SK-N-SH (cell line): ENCODE data around the gene MAMDC2. TPM values are rescaled to one million over a fixed set of nuclear protein-coding genes. Genes with fewer than 3 reads are reported as not detected.
A peak's percentile ranks its signal among the peaks of the same experiment; 100 is the strongest.

ENCODE experiments used
- CTCF ChIA-PET: fragments of 300-600, 350-600 bp; formaldehyde crosslinking; extraction: SDS; loops from one replicate; lab custom pipeline; 2021; lab: Yijun Ruan, JAX
- POLR2A ChIA-PET: fragments of 350-600 bp; sonication (Branson Sonifier 250); formaldehyde crosslinking; extraction: SDS; loops from one replicate; lab custom pipeline; 2020; ENCODE audit warnings: antibody characterized with exemption, inconsistent platforms; lab: Yijun Ruan, JAX
- DNase-seq: peaks from one replicate; pipeline ENCODE4 v3.0.0; 2012
- H2AFZ ChIP-seq: fragments of 200-600 bp; sonication (generic); 2 replicates; pipeline ENCODE4 v1.8.1; 2016; ENCODE audit warnings: antibody characterized with exemption, mild to moderate bottlenecking, low read depth
- H3F3A ChIP-seq: fragments of 200-600 bp; sonication (generic); replicated peaks from 2 replicates; pipeline ENCODE3; 2016; ENCODE audit warnings: antibody characterized with exemption, mild to moderate bottlenecking; ENCODE audit not compliant: insufficient read depth
- H3K27ac ChIP-seq, 2 experiments: fragments of 200-500 bp in 1 of 2; fragments of 200-600 bp in 1 of 2; sonication (Bioruptor generic) in 1 of 2; sonication (generic), shearing (Covaris generic) in 1 of 2; 2 replicates each; pipeline versions ENCODE4 v1.5.1 to v1.6.1; 2014 to 2016; ENCODE audit warnings: low read depth in 2 of 2, inconsistent platforms in 1 of 2, low read length in 1 of 2, mild to moderate bottlenecking in 1 of 2, mixed read lengths in 1 of 2
- H3K27me3 ChIP-seq: fragments of 200-600 bp; sonication (generic), shearing (Covaris generic); 2 replicates; pipeline ENCODE4 v1.6.1; 2016; ENCODE audit warnings: mixed run types; ENCODE audit not compliant: insufficient read depth
- H3K36me3 ChIP-seq, 2 experiments: fragments of 200-500 bp in 1 of 2; fragments of 200-600 bp in 1 of 2; sonication (Bioruptor generic) in 1 of 2; sonication (generic) in 1 of 2; replicated peaks in 1 of 2; 2 replicates each; pipeline versions ENCODE3 to v1.5.1; 2014 to 2016; ENCODE audit warnings: low read length in 1 of 2, mild to moderate bottlenecking in 1 of 2; ENCODE audit not compliant: insufficient read depth in 2 of 2, control insufficient read depth in 1 of 2
- H3K4me1 ChIP-seq, 2 experiments: fragments of 200-500 bp in 1 of 2; fragments of 200-600 bp in 1 of 2; sonication (Bioruptor generic) in 1 of 2; sonication (generic), shearing (Covaris generic) in 1 of 2; 2 replicates each; pipeline versions ENCODE4 v1.5.1 to v1.6.1; 2014 to 2016; ENCODE audit warnings: low read depth in 1 of 2, low read length in 1 of 2, mixed run types in 1 of 2; ENCODE audit not compliant: insufficient read depth in 2 of 2, control insufficient read depth in 1 of 2
- H3K4me2 ChIP-seq: fragments of 200-600 bp; sonication (generic), shearing (Covaris generic); 2 replicates; pipeline ENCODE4 v1.6.1; 2017; ENCODE audit warnings: mixed run types
- H3K4me3 ChIP-seq, 2 experiments: fragments of 200-500 bp in 1 of 2; fragments of 200-600 bp in 1 of 2; sonication (Bioruptor generic) in 1 of 2; sonication (generic), shearing (Covaris generic) in 1 of 2; 2 replicates each; pipeline versions ENCODE4 v1.5.1 to v1.8.1; 2014 to 2016; ENCODE audit warnings: low read depth in 2 of 2, inconsistent platforms in 1 of 2, low read length in 1 of 2, mild to moderate bottlenecking in 1 of 2, mixed read lengths in 1 of 2, moderate library complexity in 1 of 2
- H3K79me2 ChIP-seq: fragments of 200-600 bp; sonication (generic); 2 replicates; pipeline ENCODE4 v1.8.1; 2017; ENCODE audit warnings: mild to moderate bottlenecking; ENCODE audit not compliant: insufficient read depth
- H3K9ac ChIP-seq: fragments of 200-600 bp; sonication (generic); 2 replicates; pipeline ENCODE4 v1.6.1; 2017; ENCODE audit warnings: mixed run types
- H3K9me2 ChIP-seq: fragments of 200-600 bp; sonication (generic); 2 replicates; pipeline ENCODE4 v1.6.1; 2017; ENCODE audit warnings: mixed run types
- H3K9me3 ChIP-seq: fragments of 200-600 bp; sonication (generic); 2 replicates; pipeline ENCODE4 v1.6.1; 2017; ENCODE audit warnings: mixed run types, mild to moderate bottlenecking, moderate library complexity
- H4K20me1 ChIP-seq: fragments of 200-600 bp; sonication (generic); 2 replicates; pipeline ENCODE4 v1.6.1; 2017; ENCODE audit warnings: mild to moderate bottlenecking, mixed run types; ENCODE audit not compliant: insufficient read depth
- CHD2 ChIP-seq: fragments of 150-350 bp; IDR thresholded peaks from 2 replicates; pipeline ENCODE4 v1.6.1; 2018; ENCODE audit warnings: low read length; ENCODE audit not compliant: partially characterized antibody
- EP300 ChIP-seq, 2 experiments: IDR thresholded peaks; 2 replicates each; pipeline versions ENCODE4 v1.4.0 to v1.6.1; 2012; ENCODE audit warnings: borderline replicate concordance in 1 of 2, low read depth in 1 of 2, low read length in 1 of 2
- EZH2phosphoT487 ChIP-seq: fragments of 200-600 bp; sonication (generic); IDR thresholded peaks from 2 replicates; pipeline ENCODE4 v1.6.1; 2017; ENCODE audit warnings: low read depth, mixed run types, mild to moderate bottlenecking, antibody characterized with exemption, moderate library complexity, borderline replicate concordance
- GABPA ChIP-seq: IDR thresholded peaks from 2 replicates; pipeline ENCODE4 v1.4.0; 2012; ENCODE audit warnings: low read depth, mild to moderate bottlenecking
- GATA2 ChIP-seq: sonication (generic); formaldehyde crosslinking; IDR thresholded peaks from 2 replicates; pipeline ENCODE4 v1.5.0; 2020; ENCODE audit warnings: mild to moderate bottlenecking, missing genetic modification reagents
- IRF3 ChIP-seq: fragments of 150-350 bp; IDR thresholded peaks from 2 replicates; pipeline ENCODE4 v1.6.1; 2016; ENCODE audit warnings: mild to moderate bottlenecking, low read depth, low read length
- JUND ChIP-seq: IDR thresholded peaks from 2 replicates; pipeline ENCODE4 v1.4.0; 2012
- MEF2A ChIP-seq: IDR thresholded peaks from 2 replicates; pipeline ENCODE4 v1.4.0; 2012; ENCODE audit warnings: low read depth, borderline replicate concordance
- NFIC ChIP-seq: IDR thresholded peaks from 2 replicates; pipeline ENCODE4 v1.4.0; 2012; ENCODE audit warnings: borderline replicate concordance
- POLR2AphosphoS5 ChIP-seq: IDR thresholded peaks from 2 replicates; pipeline ENCODE4 v1.6.1; 2012; ENCODE audit warnings: low read depth, low read length
- RAD21 ChIP-seq: IDR thresholded peaks from 2 replicates; pipeline ENCODE4 v1.6.1; 2012; ENCODE audit warnings: mild to moderate bottlenecking, low read length
- RCOR1 ChIP-seq: fragments of 150-350 bp; IDR thresholded peaks from 2 replicates; pipeline ENCODE4 v1.6.1; 2017; ENCODE audit warnings: antibody characterized with exemption, low read length
- RFX5 ChIP-seq: IDR thresholded peaks from 2 replicates; pipeline ENCODE4 v1.6.1; 2012; ENCODE audit warnings: mild to moderate bottlenecking, improper control_type of control experiment, low read length
- SIN3A ChIP-seq: IDR thresholded peaks from 2 replicates; pipeline ENCODE4 v1.6.1; 2012; ENCODE audit warnings: low read depth, mild to moderate bottlenecking, low read length, moderate library complexity, borderline replicate concordance
- TAF1 ChIP-seq: IDR thresholded peaks from 2 replicates; pipeline ENCODE4 v1.6.1; 2012; ENCODE audit warnings: low read depth, mild to moderate bottlenecking, low read length, moderate library complexity, borderline replicate concordance
- TCF12 ChIP-seq: IDR thresholded peaks from 2 replicates; pipeline ENCODE4 v1.4.0; 2012
- TEAD4 ChIP-seq: IDR thresholded peaks from 2 replicates; pipeline ENCODE4 v1.4.0; 2012; ENCODE audit warnings: mild to moderate bottlenecking, borderline replicate concordance; ENCODE audit not compliant: insufficient read depth
- YY1 ChIP-seq: IDR thresholded peaks from 2 replicates; pipeline ENCODE4 v1.4.0; 2012; ENCODE audit warnings: low read depth, mild to moderate bottlenecking
- ZBTB33 ChIP-seq: IDR thresholded peaks from 2 replicates; pipeline ENCODE4 v1.4.0; 2012; ENCODE audit warnings: low read depth, borderline replicate concordance
- WGBS: methylation state at CpG from one replicate; pipeline ENCODE4 v1.1.6; 2017; ENCODE audit warnings: low lambda C conversion rate; 5-methylcytosine and 5-hydroxymethylcytosine counted together
- polyA plus RNA-seq, 3 experiments: library from polyadenylated mRNA; depleted of rRNA; stranded (reverse); fragments of >200 nt; gene quantifications; 2 replicates each; pipeline ENCODE4 v1.2.3, GENCODE V29; 2012

Gene MAMDC2
- polyA plus RNA-seq, 1 of the 3 experiments (the other 2 are of a cell fraction) = not detected

DNA sequence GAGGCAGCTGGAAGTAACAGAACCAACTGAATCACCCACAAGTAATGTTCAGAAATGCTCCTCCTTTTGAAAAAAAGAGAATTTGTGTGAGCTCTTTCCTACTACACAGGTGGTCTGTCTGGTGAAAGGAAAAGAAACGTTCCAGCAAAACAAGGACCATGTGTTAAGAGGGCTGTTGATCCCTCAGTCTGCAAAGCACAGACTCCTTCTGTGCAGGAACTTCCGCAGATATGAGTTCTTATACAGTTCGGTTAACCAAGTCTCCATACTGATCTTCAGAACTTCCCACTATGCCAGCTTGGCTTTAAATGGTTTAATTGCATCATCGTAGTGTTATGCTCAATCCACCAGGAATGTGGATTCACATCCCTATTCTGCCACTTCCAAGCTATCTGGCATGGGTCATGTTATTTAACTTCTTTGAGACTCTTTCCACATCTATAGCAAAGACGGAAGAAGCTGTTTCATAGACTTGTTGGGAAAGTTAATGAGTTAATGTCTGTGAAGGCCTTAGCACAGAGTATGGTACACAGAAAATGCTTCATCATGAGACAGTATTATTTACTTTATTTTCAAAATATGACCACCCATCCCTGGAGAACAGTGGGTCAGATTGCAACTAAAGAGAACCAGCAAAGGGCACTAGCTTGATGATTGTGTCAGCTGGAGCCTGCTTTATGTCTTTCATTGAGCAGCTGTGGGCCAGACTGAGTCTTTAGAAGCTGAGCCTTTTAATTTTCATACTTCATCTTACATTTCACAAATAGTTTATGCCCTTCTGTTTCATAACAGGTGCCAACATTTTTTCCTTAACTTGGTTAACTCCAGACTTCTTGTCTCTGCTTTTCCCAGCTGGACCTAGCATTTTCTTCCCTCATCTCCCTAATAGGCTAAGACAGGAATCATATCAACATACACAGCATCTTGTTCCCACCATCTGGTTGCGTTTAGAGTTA, 89.9 kb downstream of the MAMDC2 start (continued):
- TF ChIP-seq CHD2 (no peak), SIN3A (no peak), TEAD4 (peak; percentile 58; the same call in 1 of the 2 replicates), TCF12 (peak; percentile 96), JUND (peak; percentile 33; the same call in 1 of the 2 replicates)

DNA sequence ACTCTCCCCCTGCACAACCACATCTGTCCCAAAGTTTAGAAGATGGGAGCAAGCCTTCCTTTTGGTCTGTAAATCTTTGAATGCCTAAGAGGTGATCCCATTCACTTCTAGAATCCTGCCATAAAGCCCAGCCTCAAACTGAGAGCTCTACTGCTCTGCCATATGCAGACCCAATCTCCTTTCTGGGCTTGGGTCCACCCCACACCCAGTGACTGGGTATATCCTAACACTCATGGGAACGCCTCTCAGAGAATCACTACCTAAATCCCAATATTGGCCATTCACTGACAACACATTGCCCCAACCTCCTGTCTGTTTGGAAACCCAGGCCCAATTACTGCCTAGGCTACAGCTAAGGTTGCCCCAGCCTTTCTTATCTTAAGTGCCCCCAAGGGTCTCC, 90.7 kb downstream of the MAMDC2 start:
- CTCF ChIA-PET = interaction anchor here (1.9 to 2.4 kb wide), 3 partner anchors 21 to 163 kb away, joined by 7 to 11 read pairs (median 10); no protein-coding TSS in a partner anchor
- WGBS = 100% methylated on average over 1 of the region's 1 CpG
- Histone ChIP-seq H3K9me3 (no peaks in the 10 kb centered on the region), H3K36me3 (no peaks in the 10 kb centered on the region), H3K27ac (peak overlapping the region in 1 of 2 experiments; percentile 68; a peak in 2 of 4 replicates), H3K9me2 (no peaks in the 10 kb centered on the region), H3K9ac (no peak overlapping the region), H3K4me3 (no peak overlapping the region), H3F3A (peaks cover 39% of the 10 kb centered on the region), H3K79me2 (no peaks in the 10 kb centered on the region), H3K4me1 (peaks cover 16 to 32% of the 10 kb centered on the region in 2 experiments), H3K27me3 (no peaks in the 10 kb centered on the region)
- no peak for DNase-seq
- POLR2A ChIA-PET = no interaction called here
- TF ChIP-seq MEF2A (no peak), RCOR1 (no peak), TCF12 (no peak), RFX5 (no peak), ZBTB33 (no peak), EP300 (IDR thresholded peaks at IDR 0.05; ENCODE audit: borderline replicate concordance in 1 of 2, low read depth in 1 of 2, low read length in 1 of 2) (no peak), IRF3 (no peak), CHD2 (no peak), GABPA (no peak), EZH2phosphoT487 (no peak), GATA2 (CRISPR knock-in tag) (no peak), YY1 (no peak), TAF1 (no peak), NFIC (no peak), RAD21 (no peak), POLR2AphosphoS5 (no peak)
- TF ChIP-seq, all 33 proteins: peak for 0
- H4K20me1 ChIP-seq = no peaks in the 10 kb centered on the region
- H2AFZ ChIP-seq = no peak overlapping the region
- H3K4me2 ChIP-seq = peak overlapping the region; percentile 1; the same call in 1 of the 2 replicates
